ENCODE results near the gene KCNQ1.

Gene KCNQ1

DNA sequence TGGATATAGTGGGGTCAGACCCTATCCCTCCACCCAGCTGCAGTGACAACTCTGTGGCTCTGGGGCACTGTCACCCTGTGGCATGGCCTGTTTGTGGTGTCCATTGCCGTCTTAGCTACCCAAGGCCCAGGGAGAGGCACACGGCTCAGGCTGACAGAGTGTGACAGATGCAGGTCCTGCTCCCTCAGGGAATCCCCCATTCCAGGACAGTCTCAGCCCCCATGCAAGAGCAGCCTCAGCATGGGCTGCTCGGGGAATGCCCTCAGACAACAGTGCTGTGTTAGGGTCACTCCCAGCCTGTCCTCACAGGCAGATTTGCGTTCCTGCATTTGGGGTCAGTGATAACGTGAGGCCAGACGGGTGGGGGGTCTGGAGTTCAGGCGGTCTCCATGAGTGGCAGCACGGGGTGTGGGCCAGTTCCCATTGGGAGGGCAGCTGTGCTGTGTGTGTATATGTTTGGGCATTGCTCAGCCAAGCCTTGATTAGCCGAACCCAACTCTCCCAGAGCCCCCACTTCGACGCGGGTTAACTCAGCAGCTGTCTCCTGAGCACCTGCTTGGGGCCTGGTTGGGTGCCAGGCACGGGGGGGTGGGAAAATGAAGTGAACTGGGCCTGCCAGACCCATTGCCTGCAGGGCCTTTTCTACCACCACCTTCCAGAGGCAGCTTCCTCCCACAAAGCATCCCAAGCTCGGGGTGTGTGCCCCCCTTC is 260.2 kb downstream of the KCNQ1 start:
- H3K4me1 ChIP-seq (ENCODE audit: control insufficient read depth, insufficient read depth, low read length, poor library complexity, severe bottlenecking): peaks cover 4% of the 10 kb centered on the region
- H3K27me3 ChIP-seq (replicated peaks; ENCODE audit: control insufficient read depth, insufficient read depth, low read length, poor library complexity, severe bottlenecking): no peaks in the 10 kb centered on the region
- no peaks in the 10 kb centered on the region for H3K9me3 ChIP-seq (ENCODE audit: control insufficient read depth, low read length)
- H3K27ac ChIP-seq (ENCODE audit: insufficient read depth, low read length, poor library complexity, severe bottlenecking): no peak overlapping the region
- H3K36me3 ChIP-seq (ENCODE audit: control insufficient read depth, insufficient read depth, low read length): no peaks in the 10 kb centered on the region
- no peak overlapping the region for H3K4me3 ChIP-seq (ENCODE audit: insufficient read depth, low read depth, low read length, poor library complexity, severe bottlenecking)
- DNase-seq: no peak

DNA sequence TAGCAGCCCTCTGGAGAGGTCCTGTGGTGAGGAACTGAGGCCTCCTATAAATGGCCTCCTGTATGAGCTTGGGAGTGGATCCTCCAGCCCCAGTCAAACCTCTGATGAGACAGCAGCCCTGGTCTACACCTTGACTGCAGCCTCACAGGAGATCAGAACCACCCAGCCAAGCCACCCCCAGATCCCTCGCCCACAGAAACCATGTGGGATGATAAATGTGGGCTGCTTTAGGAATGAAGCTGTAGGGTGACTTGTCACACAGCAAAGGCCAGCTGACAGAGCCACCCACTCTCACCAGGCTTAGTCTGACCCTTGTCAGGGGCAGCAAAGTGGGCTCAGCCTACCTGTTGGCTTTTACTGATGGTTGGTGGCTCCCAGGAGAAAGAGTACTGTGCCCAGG is 261.5 kb downstream of the KCNQ1 start:
- Histone ChIP-seq H3K36me3 (ENCODE audit: control insufficient read depth, insufficient read depth, low read length) (no peaks in the 10 kb centered on the region), H3K9me3 (ENCODE audit: control insufficient read depth, low read length) (no peaks in the 10 kb centered on the region), H3K27ac (ENCODE audit: insufficient read depth, low read length, poor library complexity, severe bottlenecking) (no peak overlapping the region), H3K4me1 (ENCODE audit: control insufficient read depth, insufficient read depth, low read length, poor library complexity, severe bottlenecking) (peaks cover under 1% of the 10 kb centered on the region), H3K4me3 (ENCODE audit: insufficient read depth, low read depth, low read length, poor library complexity, severe bottlenecking) (no peak overlapping the region), H3K27me3 (replicated peaks; ENCODE audit: control insufficient read depth, insufficient read depth, low read length, poor library complexity, severe bottlenecking) (no peaks in the 10 kb centered on the region)
- DNase-seq: no peak

DNA sequence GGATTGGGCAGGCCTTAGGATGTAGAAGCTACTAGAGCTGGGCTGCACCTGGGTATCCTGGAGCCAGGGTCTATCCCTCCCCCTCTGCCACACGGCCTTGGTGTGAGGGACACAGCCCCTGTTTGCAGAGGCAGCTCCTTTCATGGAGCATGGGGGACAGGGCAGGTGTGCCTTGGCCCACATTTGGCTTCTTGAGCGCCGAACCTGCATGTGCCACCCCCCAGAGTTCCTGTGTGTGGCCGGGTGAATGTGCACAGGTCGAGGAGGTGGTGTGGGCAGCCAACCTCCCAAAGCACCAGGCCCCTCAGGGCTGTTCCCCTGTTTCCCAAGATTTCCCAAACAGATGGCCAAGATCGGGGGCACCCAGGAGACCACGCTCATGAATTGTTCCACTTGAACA is 262.9 kb downstream of the KCNQ1 start:
- Histone ChIP-seq H3K36me3 (ENCODE audit: control insufficient read depth, insufficient read depth, low read length) (no peaks in the 10 kb centered on the region), H3K27me3 (replicated peaks; ENCODE audit: control insufficient read depth, insufficient read depth, low read length, poor library complexity, severe bottlenecking) (no peaks in the 10 kb centered on the region), H3K27ac (ENCODE audit: insufficient read depth, low read length, poor library complexity, severe bottlenecking) (no peak overlapping the region), H3K4me3 (ENCODE audit: insufficient read depth, low read depth, low read length, poor library complexity, severe bottlenecking) (no peak overlapping the region), H3K4me1 (ENCODE audit: control insufficient read depth, insufficient read depth, low read length, poor library complexity, severe bottlenecking) (no peaks in the 10 kb centered on the region), H3K9me3 (ENCODE audit: control insufficient read depth, low read length) (no peaks in the 10 kb centered on the region)
- no peak for DNase-seq

DNA sequence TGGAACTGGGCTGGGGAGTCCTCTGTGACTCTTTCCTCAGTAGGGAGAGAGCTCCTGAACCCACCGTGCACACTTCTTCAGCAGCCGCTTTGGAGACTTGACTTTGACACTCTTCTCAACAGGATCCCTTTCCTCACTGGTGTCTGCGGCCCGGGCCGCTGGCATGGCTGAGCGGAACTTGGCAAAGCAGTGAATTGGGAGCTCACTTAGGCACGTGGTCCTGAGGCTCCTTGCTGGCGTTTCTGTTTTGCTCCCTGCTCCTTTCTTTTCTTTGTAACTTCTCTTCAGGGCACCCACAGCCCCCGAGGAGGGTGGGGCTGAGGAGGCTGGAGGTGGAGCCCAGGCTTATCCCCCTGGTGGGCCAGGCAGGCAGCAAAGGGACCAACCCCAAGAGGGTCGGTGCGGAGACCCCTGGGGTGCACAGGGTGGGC is 263.4 kb downstream of the KCNQ1 start:
- H3K27ac ChIP-seq (ENCODE audit: insufficient read depth, low read length, poor library complexity, severe bottlenecking): no peak overlapping the region
- no peaks in the 10 kb centered on the region for H3K27me3 ChIP-seq (replicated peaks; ENCODE audit: control insufficient read depth, insufficient read depth, low read length, poor library complexity, severe bottlenecking)
- no peak overlapping the region for H3K4me3 ChIP-seq (ENCODE audit: insufficient read depth, low read depth, low read length, poor library complexity, severe bottlenecking)
- DNase-seq: no peak
- no peaks in the 10 kb centered on the region for H3K9me3 ChIP-seq (ENCODE audit: control insufficient read depth, low read length)
- no peaks in the 10 kb centered on the region for H3K36me3 ChIP-seq (ENCODE audit: control insufficient read depth, insufficient read depth, low read length)
- H3K4me1 ChIP-seq (ENCODE audit: control insufficient read depth, insufficient read depth, low read length, poor library complexity, severe bottlenecking): no peaks in the 10 kb centered on the region

DNA sequence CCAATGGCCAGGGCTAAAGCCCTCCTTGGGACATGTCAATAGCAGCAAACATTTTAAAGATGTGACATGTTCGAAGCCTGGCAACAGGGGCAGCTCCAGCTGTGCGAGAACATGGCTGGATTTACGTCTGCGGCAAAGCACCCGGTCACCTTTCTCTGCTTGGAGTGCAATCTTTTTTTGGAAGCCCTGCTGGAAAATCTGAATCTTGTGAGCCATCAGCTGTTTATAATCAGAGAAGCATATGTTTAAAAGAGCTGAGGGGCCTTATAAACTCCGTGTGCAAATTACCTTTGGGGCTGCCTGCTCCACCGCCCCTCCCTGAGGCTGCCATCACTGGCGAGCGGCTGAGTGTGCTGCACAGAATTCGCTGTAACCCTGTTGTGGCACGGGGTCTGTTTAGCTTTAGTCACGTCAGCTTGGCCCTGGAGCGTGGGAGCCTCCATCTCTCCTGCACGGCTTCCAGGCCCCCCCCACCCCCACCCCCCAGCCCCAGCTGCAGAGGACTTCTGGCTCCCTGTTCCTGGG is 264.0 kb downstream of the KCNQ1 start:
- no peak for DNase-seq
- Histone ChIP-seq H3K36me3 (ENCODE audit: control insufficient read depth, insufficient read depth, low read length) (no peaks in the 10 kb centered on the region), H3K27me3 (replicated peaks; ENCODE audit: control insufficient read depth, insufficient read depth, low read length, poor library complexity, severe bottlenecking) (no peaks in the 10 kb centered on the region), H3K4me3 (ENCODE audit: insufficient read depth, low read depth, low read length, poor library complexity, severe bottlenecking) (no peak overlapping the region), H3K27ac (ENCODE audit: insufficient read depth, low read length, poor library complexity, severe bottlenecking) (no peak overlapping the region), H3K9me3 (ENCODE audit: control insufficient read depth, low read length) (no peaks in the 10 kb centered on the region), H3K4me1 (ENCODE audit: control insufficient read depth, insufficient read depth, low read length, poor library complexity, severe bottlenecking) (no peaks in the 10 kb centered on the region)

DNA sequence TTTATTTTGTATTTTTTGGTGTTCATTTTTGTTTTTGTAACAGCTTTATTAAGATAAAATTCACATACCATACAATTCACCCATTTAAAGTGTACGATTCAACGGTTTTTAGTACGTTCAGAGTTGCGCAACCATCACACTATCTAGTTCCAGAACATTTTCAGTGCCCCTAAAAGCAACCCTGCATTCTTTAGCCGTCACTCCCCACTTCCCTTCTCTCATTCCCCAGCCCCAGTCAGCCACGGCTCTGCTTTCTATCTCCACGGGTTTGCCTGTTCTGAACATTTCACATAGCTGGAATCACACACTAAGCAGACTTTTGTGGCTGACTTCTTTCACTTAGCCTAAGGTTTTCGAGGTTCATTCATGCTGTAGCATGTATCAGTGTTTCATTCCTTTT is 264.6 kb downstream of the KCNQ1 start:
- Histone ChIP-seq H3K27ac (ENCODE audit: insufficient read depth, low read length, poor library complexity, severe bottlenecking) (no peak overlapping the region), H3K36me3 (ENCODE audit: control insufficient read depth, insufficient read depth, low read length) (no peaks in the 10 kb centered on the region), H3K27me3 (replicated peaks; ENCODE audit: control insufficient read depth, insufficient read depth, low read length, poor library complexity, severe bottlenecking) (no peaks in the 10 kb centered on the region), H3K4me3 (ENCODE audit: insufficient read depth, low read depth, low read length, poor library complexity, severe bottlenecking) (no peak overlapping the region), H3K9me3 (ENCODE audit: control insufficient read depth, low read length) (no peaks in the 10 kb centered on the region), H3K4me1 (ENCODE audit: control insufficient read depth, insufficient read depth, low read length, poor library complexity, severe bottlenecking) (no peaks in the 10 kb centered on the region)
- no peak for DNase-seq

DNA sequence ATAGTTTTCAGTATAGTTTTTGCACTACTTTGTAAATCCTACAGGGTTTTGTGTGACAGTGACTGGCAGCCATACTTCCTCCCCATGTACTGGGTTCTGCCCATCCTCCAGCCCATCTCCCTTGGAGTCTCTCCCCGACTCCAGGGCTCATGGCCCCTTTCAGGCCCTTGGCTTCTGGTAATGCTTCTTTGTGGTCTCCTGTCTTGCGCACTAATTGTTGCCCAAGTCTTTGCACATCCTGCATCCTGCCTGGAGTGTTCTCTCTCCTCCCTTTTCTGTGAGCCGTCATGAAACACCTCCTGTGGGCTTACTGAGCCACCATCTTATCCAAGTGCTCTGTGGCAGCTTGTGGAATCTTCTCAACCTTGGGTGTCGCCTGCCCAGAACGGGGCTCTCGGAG is 266.4 kb downstream of the KCNQ1 start:
- Histone ChIP-seq H3K9me3 (ENCODE audit: control insufficient read depth, low read length) (no peaks in the 10 kb centered on the region), H3K4me1 (ENCODE audit: control insufficient read depth, insufficient read depth, low read length, poor library complexity, severe bottlenecking) (no peaks in the 10 kb centered on the region), H3K27ac (ENCODE audit: insufficient read depth, low read length, poor library complexity, severe bottlenecking) (no peak overlapping the region), H3K36me3 (ENCODE audit: control insufficient read depth, insufficient read depth, low read length) (no peaks in the 10 kb centered on the region), H3K4me3 (ENCODE audit: insufficient read depth, low read depth, low read length, poor library complexity, severe bottlenecking) (no peak overlapping the region), H3K27me3 (replicated peaks; ENCODE audit: control insufficient read depth, insufficient read depth, low read length, poor library complexity, severe bottlenecking) (no peaks in the 10 kb centered on the region)
- no peak for DNase-seq

DNA sequence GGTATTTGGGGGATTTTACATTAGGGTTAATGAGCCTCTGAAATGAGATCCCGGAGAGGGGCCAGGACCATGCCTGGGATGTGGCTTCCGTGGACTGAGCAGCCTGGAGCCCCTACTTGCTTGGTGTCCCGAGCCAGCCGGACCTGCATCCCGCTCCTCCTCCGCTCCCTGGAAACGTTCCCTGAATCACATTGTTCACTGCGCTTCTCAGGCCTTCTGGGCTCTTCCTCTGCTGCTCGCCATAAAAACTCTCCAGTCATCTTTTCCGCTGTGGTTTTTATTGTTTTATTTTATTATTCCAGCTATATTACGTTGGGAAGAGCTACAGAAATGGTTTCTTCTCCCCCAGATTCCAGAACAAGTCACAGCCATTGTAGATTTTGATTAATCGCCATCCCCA is 268.3 kb downstream of the KCNQ1 start:
- H3K27me3 ChIP-seq (replicated peaks; ENCODE audit: control insufficient read depth, insufficient read depth, low read length, poor library complexity, severe bottlenecking): no peaks in the 10 kb centered on the region
- no peak overlapping the region for H3K4me3 ChIP-seq (ENCODE audit: insufficient read depth, low read depth, low read length, poor library complexity, severe bottlenecking)
- no peak for DNase-seq
- H3K36me3 ChIP-seq (ENCODE audit: control insufficient read depth, insufficient read depth, low read length): no peaks in the 10 kb centered on the region
- no peak overlapping the region for H3K27ac ChIP-seq (ENCODE audit: insufficient read depth, low read length, poor library complexity, severe bottlenecking)
- H3K9me3 ChIP-seq (ENCODE audit: control insufficient read depth, low read length): no peaks in the 10 kb centered on the region
- H3K4me1 ChIP-seq (ENCODE audit: control insufficient read depth, insufficient read depth, low read length, poor library complexity, severe bottlenecking): no peaks in the 10 kb centered on the region

DNA sequence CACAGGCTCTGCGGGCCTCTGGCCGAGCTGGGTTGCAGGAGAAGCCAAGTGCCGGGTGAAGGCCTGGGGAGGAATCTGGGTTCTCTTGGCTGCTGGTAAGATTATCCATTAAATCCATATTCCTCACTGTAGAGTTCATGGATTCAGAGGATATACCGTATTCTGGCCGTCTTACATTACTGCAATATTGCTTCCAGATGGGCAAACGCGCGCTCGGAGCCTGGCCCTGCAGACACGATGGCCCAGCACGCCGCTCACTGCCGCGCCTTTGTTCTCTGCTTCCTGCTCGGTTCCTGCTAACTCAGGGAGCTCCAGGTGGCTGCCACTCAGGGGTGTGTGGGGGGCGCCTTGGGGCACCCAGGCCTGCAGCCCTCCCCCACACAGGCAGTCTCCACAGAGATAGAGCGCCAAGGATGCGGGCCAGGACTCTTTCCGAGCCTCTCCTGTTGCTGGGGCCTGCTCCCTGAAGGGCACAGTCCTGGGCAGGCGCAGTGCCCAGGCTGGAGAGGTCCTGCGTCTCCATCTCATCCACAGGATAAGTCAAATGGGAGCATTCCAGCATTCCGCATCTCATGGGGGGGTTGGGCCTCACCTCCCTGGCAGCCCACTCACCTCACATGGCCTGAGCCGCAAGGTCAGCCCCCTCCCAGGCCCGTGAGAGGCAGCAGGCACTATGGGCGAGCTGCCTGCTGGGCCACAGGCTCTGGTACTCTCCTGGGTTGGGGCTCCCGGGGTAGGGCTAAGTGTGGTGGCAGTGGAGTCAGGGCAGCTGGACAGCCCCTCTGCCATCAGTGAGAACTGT is 269.1 kb downstream of the KCNQ1 start:
- no peaks in the 10 kb centered on the region for H3K27me3 ChIP-seq (replicated peaks; ENCODE audit: control insufficient read depth, insufficient read depth, low read length, poor library complexity, severe bottlenecking)
- no peak overlapping the region for H3K4me3 ChIP-seq (ENCODE audit: insufficient read depth, low read depth, low read length, poor library complexity, severe bottlenecking)
- H3K9me3 ChIP-seq (ENCODE audit: control insufficient read depth, low read length): no peaks in the 10 kb centered on the region
- H3K4me1 ChIP-seq (ENCODE audit: control insufficient read depth, insufficient read depth, low read length, poor library complexity, severe bottlenecking): no peaks in the 10 kb centered on the region
- H3K36me3 ChIP-seq (ENCODE audit: control insufficient read depth, insufficient read depth, low read length): no peaks in the 10 kb centered on the region
- H3K27ac ChIP-seq (ENCODE audit: insufficient read depth, low read length, poor library complexity, severe bottlenecking): no peak overlapping the region
- no peak for DNase-seq

DNA sequence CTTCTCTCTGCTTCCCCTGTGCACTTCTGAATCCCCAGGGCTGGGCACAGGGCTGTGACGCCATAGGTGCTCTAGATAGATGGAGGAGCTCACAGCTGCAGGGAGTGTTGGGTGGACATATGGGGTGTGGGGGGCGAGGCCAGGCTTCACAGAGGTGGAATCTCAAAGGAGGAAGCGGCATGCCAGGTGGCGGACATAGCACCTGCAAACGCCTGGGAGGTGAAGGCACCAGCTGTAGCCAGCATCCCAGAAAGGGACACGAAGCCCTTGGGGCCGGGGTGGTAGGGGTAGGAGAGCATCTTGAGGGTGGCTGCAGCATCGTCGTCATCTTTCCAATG is 269.6 kb downstream of the KCNQ1 start:
- no peak overlapping the region for H3K27ac ChIP-seq (ENCODE audit: insufficient read depth, low read length, poor library complexity, severe bottlenecking)
- H3K4me1 ChIP-seq (ENCODE audit: control insufficient read depth, insufficient read depth, low read length, poor library complexity, severe bottlenecking): no peaks in the 10 kb centered on the region
- H3K36me3 ChIP-seq (ENCODE audit: control insufficient read depth, insufficient read depth, low read length): no peaks in the 10 kb centered on the region
- H3K27me3 ChIP-seq (replicated peaks; ENCODE audit: control insufficient read depth, insufficient read depth, low read length, poor library complexity, severe bottlenecking): no peaks in the 10 kb centered on the region
- no peaks in the 10 kb centered on the region for H3K9me3 ChIP-seq (ENCODE audit: control insufficient read depth, low read length)
- DNase-seq: no peak
- H3K4me3 ChIP-seq (ENCODE audit: insufficient read depth, low read depth, low read length, poor library complexity, severe bottlenecking): no peak overlapping the region
